ENCODE measurements around the gene RNF149.
A peak's percentile ranks its signal among the peaks of the same experiment; 100 is the strongest.

Gene RNF149

GRCh38 chr2:101297383-101297782 is 11.1 kb downstream of the RNF149 start:
- no peaks in the 10 kb centered on the region for H3K9me3 ChIP-seq (replicated peaks in 1 of 11)
- H3K9ac ChIP-seq = peak overlapping the region in 2 of 11 experiments; percentile 42 to 62; a peak in 4 of 22 replicates
- no peak overlapping the region for H3K27ac ChIP-seq
- peaks cover 20 to 100% (median 76%) of the 10 kb centered on the region in 10 experiments for H3K4me1 ChIP-seq
- H3K36me3 ChIP-seq = peaks cover 86 to 100% (median 100%) of the 10 kb centered on the region in 11 experiments
- peak overlapping the region in 10 of 11 experiments; percentile 6 to 96 (median 92); a peak in 16 of 22 replicates for H3K4me2 ChIP-seq
- peak overlapping the region in 1 of 10 experiments; percentile 35; a peak in 2 of 20 replicates for H3K4me3 ChIP-seq
- TF ChIP-seq Cebpa-rat (IDR thresholded peaks at IDR 0.05) = no peak
- no peaks in the 10 kb centered on the region for H3K27me3 ChIP-seq
- peaks cover 100% of the 10 kb centered on the region in 11 experiments for H4K20me1 ChIP-seq

GRCh38 chr2:101296371-101296770 is 12.1 kb downstream of the RNF149 start:
- Histone ChIP-seq H3K4me1 (peaks cover 20 to 100% (median 66%) of the 10 kb centered on the region in 10 experiments), H3K9ac (peak overlapping the region in 1 of 11 experiments; percentile 38; a peak in 3 of 22 replicates), H3K27me3 (no peaks in the 10 kb centered on the region), H3K9me3 (replicated peaks in 1 of 11) (no peaks in the 10 kb centered on the region), H3K4me3 (peak overlapping the region in 1 of 10 experiments; percentile 35; a peak in 1 of 20 replicates), H4K20me1 (peaks cover 98 to 100% (median 100%) of the 10 kb centered on the region in 11 experiments), H3K4me2 (peak overlapping the region in 5 of 11 experiments; percentile 91 to 96 (median 93); a peak in 6 of 22 replicates), H3K27ac (no peak overlapping the region), H3K36me3 (peaks cover 86 to 100% (median 100%) of the 10 kb centered on the region in 11 experiments)
- no peak for TF ChIP-seq Cebpa-rat (IDR thresholded peaks at IDR 0.05)

GRCh38 chr2:101295895-101296294 is 12.6 kb downstream of the RNF149 start:
- Histone ChIP-seq H3K36me3 (peaks cover 86 to 100% (median 100%) of the 10 kb centered on the region in 11 experiments), H3K27ac (no peak overlapping the region), H4K20me1 (peaks cover 97 to 100% (median 100%) of the 10 kb centered on the region in 11 experiments), H3K4me1 (peaks cover 20 to 99% (median 61%) of the 10 kb centered on the region in 10 experiments), H3K4me3 (peak overlapping the region in 1 of 10 experiments; percentile 35; a peak in 1 of 20 replicates), H3K9me3 (replicated peaks in 1 of 11) (no peaks in the 10 kb centered on the region), H3K4me2 (peak overlapping the region in 5 of 11 experiments; percentile 18 to 96 (median 93); a peak in 7 of 22 replicates), H3K9ac (peak overlapping the region in 2 of 11 experiments; percentile 38 to 46; a peak in 3 of 22 replicates), H3K27me3 (no peaks in the 10 kb centered on the region)
- no peak for TF ChIP-seq Cebpa-rat (IDR thresholded peaks at IDR 0.05)

- Histone ChIP-seq H3K9me3 (replicated peaks in 1 of 11) (no peaks in the 10 kb centered on the region), H3K9ac (peak overlapping the region in 1 of 11 experiments; percentile 38; a peak in 1 of 22 replicates), H3K27me3 (no peaks in the 10 kb centered on the region), H3K4me3 (no peak overlapping the region), H4K20me1 (peaks cover 92 to 100% (median 100%) of the 10 kb centered on the region in 11 experiments), H3K4me1 (peaks cover 17 to 92% (median 51%) of the 10 kb centered on the region in 10 experiments), H3K36me3 (peaks cover 84 to 100% (median 100%) of the 10 kb centered on the region in 11 experiments), H3K4me2 (peak overlapping the region in 4 of 11 experiments; percentile 1 to 96 (median 94); a peak in 6 of 22 replicates), H3K27ac (no peak overlapping the region)
- TF ChIP-seq Cebpa-rat (IDR thresholded peaks at IDR 0.05) = no peak
Observed at GRCh38 chr2:101294861-101295260, 13.6 kb downstream of the RNF149 start.

GRCh38 chr2:101293544-101293943 is 15.0 kb downstream of the RNF149 start:
- no peak overlapping the region for H3K4me3 ChIP-seq
- H3K4me2 ChIP-seq = peak overlapping the region in 5 of 11 experiments; percentile 18 to 95 (median 23); a peak in 8 of 22 replicates
- H3K4me1 ChIP-seq = peaks cover 14 to 80% (median 38%) of the 10 kb centered on the region in 10 experiments; a peak in 19 of 20 replicates
- TF ChIP-seq Cebpa-rat (IDR thresholded peaks at IDR 0.05) = no peak
- H3K36me3 ChIP-seq = peaks cover 84 to 100% (median 100%) of the 10 kb centered on the region in 11 experiments
- H3K27ac ChIP-seq = 0 out of 22 replicates have a peak overlapping the region, but pooled peaks of 1 of the 11 experiments have one; percentile 24
- H3K9ac ChIP-seq = peak overlapping the region in 1 of 11 experiments; percentile 41; a peak in 1 of 22 replicates
- H3K9me3 ChIP-seq (replicated peaks in 1 of 11) = no peaks in the 10 kb centered on the region
- no peaks in the 10 kb centered on the region for H3K27me3 ChIP-seq
- H4K20me1 ChIP-seq = peaks cover 80 to 100% (median 100%) of the 10 kb centered on the region in 11 experiments

- H3K9me3 ChIP-seq (replicated peaks in 1 of 11) = no peaks in the 10 kb centered on the region
- H4K20me1 ChIP-seq = peaks cover 77 to 100% (median 100%) of the 10 kb centered on the region in 11 experiments
- peak overlapping the region in 1 of 11 experiments; percentile 95; a peak in 2 of 22 replicates for H3K4me2 ChIP-seq
- no peak overlapping the region for H3K4me3 ChIP-seq
- H3K36me3 ChIP-seq = peaks cover 92 to 100% (median 100%) of the 10 kb centered on the region in 11 experiments
- TF ChIP-seq Cebpa-rat (IDR thresholded peaks at IDR 0.05) = no peak
- H3K27ac ChIP-seq = no peak overlapping the region
- no peak overlapping the region for H3K9ac ChIP-seq
- H3K4me1 ChIP-seq = peaks cover 2 to 77% (median 24%) of the 10 kb centered on the region in 10 experiments; a peak in 17 of 20 replicates
- H3K27me3 ChIP-seq = no peaks in the 10 kb centered on the region
Observed at GRCh38 chr2:101291973-101292372, 16.5 kb downstream of the RNF149 start.

- H3K4me1 ChIP-seq = peaks cover 0 to 72% (median 19%) of the 10 kb centered on the region in 10 experiments; a peak in 11 of 20 replicates
- H4K20me1 ChIP-seq = peaks cover 77 to 100% (median 100%) of the 10 kb centered on the region in 11 experiments
- no peak overlapping the region for H3K4me3 ChIP-seq
- peaks cover 96 to 100% (median 100%) of the 10 kb centered on the region in 11 experiments for H3K36me3 ChIP-seq
- H3K9me3 ChIP-seq (replicated peaks in 1 of 11) = no peaks in the 10 kb centered on the region
- H3K4me2 ChIP-seq = peak overlapping the region in 1 of 11 experiments; percentile 95; a peak in 1 of 22 replicates
- H3K27ac ChIP-seq = no peak overlapping the region
- no peaks in the 10 kb centered on the region for H3K27me3 ChIP-seq
- TF ChIP-seq Cebpa-rat (IDR thresholded peaks at IDR 0.05) = no peak
- H3K9ac ChIP-seq = no peak overlapping the region
Observed at GRCh38 chr2:101290711-101291110, 17.8 kb downstream of the RNF149 start.

GRCh38 chr2:101287303-101287702 is 21.2 kb downstream of the RNF149 start:
- Histone ChIP-seq H3K27ac (no peak overlapping the region), H3K4me1 (peaks cover 0 to 69% (median 11%) of the 10 kb centered on the region in 10 experiments; a peak in 14 of 20 replicates), H3K27me3 (no peaks in the 10 kb centered on the region), H3K4me3 (no peak overlapping the region), H3K9me3 (replicated peaks in 1 of 11) (no peaks in the 10 kb centered on the region), H4K20me1 (peaks cover 77 to 100% (median 100%) of the 10 kb centered on the region in 11 experiments), H3K36me3 (peaks cover 97 to 100% (median 100%) of the 10 kb centered on the region in 11 experiments), H3K9ac (no peak overlapping the region), H3K4me2 (no peak overlapping the region)
- no peak for TF ChIP-seq Cebpa-rat (IDR thresholded peaks at IDR 0.05)

- Histone ChIP-seq H3K9ac (no peak overlapping the region), H3K4me2 (no peak overlapping the region), H3K36me3 (peaks cover 97 to 100% (median 100%) of the 10 kb centered on the region in 11 experiments), H3K9me3 (replicated peaks in 1 of 11) (no peaks in the 10 kb centered on the region), H4K20me1 (peaks cover 78 to 100% (median 100%) of the 10 kb centered on the region in 11 experiments), H3K4me1 (peaks cover 0 to 63% (median 14%) of the 10 kb centered on the region in 10 experiments; a peak in 14 of 20 replicates), H3K27me3 (no peaks in the 10 kb centered on the region), H3K4me3 (no peak overlapping the region), H3K27ac (no peak overlapping the region)
- no peak for TF ChIP-seq Cebpa-rat (IDR thresholded peaks at IDR 0.05)
Observed at GRCh38 chr2:101286684-101287083, 21.8 kb downstream of the RNF149 start.
